NCI-H82 (cell line): Measurements from ENCODE around the gene PLGRKT.
"Not testable (repeated sequence)": the region's sequence is repeated elsewhere in the genome, so short reads cannot be mapped to it uniquely, and the experiment has no call there.

Source experiments
- DNase-seq: peaks from one replicate; lab custom pipeline; 2025; lab: John Stamatoyannopoulos, UW

PLGRKT gene, protein sequence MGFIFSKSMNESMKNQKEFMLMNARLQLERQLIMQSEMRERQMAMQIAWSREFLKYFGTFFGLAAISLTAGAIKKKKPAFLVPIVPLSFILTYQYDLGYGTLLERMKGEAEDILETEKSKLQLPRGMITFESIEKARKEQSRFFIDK

DNA sequence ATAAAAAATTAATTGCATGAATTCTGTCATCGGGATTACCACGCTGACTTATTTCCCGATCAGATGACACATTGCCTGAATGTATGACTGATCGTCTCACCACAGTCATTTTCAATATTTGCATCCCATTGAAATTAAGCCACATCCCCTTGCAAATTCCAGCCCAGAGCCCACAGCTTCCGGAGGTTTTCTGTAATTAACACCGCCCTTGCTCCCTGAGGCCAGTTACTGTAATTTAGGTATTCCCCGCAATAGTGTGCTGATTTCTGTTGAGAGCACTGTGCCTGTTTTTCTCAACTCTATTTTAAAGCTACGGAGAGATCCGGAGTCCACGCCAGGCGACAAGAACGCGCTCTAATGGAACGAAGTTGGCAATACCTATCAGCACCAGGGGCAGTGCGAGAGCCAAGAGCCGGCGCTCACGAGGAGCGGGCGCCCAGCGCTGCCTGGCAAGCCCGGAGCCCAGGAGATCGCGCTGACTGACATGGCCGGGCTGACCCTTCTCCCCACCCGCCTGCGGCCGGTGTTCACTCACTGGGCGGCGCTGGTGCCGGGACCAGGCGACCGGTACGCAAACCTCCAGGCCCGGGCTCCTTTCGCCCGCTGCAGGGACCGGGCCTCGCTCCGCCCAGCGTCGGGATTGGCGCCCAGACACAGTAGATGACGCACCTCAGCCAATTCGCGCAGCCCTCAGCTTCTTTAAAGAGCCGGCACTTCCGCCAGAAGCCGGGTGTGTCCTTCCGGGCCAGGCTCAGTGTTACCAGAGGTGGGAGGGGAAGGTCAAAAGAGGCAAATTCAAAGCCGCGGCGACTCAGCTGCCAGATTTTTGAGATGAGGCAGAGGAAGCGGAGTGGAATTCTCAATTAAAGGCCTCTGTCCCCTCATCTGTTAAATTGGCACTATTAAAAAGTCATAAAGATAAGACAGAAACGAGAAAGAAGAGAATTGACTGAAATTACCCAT is at the start of gene PLGRKT:
TSS of gene PLGRKT (minus strand) at position 672 of the 963 bp plus-strand sequence. CDS start 5,948 bp downstream, outside the sequence.
- DNase-seq, result peak; percentile 95

DNA sequence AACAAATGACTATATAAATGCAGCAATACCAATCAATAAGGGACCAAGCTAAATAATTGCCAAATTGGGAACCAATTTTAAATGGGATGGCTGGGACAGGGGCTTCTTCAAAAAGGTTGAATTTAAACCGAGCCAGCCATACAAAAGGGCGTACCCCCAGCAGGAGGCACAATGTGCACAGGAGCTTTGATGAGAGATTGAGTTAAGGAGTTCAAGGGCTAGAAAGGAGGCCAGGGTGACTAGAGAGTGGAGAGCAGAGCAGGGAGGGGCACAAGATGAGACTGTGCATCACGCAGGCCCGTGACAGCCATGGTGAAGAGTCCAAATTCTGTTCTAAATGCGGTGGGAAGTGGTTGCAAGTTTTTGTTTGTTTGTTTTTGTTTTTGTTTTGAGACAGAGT is 49.3 kb upstream of the PLGRKT start:
- DNase-seq, result no peak

DNA sequence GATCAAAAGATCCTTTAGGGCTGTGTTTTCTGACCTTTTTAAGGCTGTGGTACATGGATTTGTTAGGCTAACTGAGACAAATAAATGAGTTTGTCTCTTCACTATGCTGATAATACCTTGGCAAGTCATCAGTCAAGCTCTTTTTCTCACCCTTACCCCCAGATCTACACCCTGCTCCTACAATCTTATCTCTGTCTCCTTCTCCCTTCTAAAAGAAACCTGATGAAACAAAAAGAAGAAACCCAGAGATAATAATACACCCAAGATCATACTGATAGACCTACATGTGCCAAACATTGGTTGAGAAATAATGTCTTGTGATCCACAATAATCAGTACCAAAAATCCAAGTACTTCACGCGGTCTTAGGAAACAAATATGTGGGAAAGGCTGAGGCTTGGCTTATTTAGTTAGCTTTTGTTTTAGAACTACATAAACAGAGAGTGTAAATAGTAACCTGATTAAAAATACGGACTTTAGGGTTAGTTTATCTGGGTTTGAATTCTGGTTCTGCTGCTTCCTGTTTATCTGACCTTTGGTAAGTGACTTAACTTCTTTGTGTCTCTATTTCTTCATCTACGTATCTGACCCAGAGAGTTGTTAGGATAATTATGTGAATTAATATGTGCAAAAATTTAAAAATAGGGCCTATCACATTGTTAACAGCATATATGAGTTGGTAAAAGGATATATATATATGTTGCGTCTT is 47.8 kb upstream of the PLGRKT start:
- DNase-seq, result no peak

DNA sequence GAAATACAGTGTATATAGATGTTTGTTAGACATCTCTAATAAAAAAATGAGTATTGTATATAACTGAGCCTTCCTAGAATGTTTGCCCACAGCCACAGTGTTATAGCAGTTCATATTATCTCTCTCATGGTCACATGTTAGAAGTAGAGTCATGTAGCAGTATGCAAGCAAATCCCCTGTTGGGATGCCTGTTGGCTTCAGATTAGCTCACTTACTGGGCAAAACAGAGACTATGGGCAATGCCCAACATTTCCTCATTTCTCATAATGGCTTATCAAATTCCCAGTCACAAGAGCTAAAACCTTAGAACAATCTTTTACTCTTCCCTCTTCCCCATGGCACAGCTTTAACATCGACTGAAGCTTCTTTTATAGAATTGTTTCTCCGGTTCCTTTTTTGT is 45.6 kb upstream of the PLGRKT start:
- no peak for DNase-seq

DNA sequence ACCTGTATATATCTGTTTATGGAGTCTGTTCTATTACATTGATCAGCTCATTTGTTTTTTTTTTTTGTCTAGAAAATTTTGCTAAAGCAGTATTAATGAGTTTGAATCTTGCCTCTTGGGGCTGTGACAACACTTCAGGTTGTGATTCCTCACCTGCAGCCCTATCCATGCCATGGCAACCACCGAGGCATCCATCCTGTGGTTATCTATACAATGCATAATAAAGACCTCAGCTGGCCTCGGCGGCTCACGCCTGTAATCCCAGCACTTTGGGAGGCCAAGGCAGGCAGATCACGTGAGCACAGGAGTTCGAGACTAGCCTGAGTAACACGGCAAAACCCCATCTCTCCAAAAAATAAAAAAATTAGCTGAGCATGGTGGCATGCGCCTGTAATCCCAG is 44.5 kb upstream of the PLGRKT start:
- no peak for DNase-seq

DNA sequence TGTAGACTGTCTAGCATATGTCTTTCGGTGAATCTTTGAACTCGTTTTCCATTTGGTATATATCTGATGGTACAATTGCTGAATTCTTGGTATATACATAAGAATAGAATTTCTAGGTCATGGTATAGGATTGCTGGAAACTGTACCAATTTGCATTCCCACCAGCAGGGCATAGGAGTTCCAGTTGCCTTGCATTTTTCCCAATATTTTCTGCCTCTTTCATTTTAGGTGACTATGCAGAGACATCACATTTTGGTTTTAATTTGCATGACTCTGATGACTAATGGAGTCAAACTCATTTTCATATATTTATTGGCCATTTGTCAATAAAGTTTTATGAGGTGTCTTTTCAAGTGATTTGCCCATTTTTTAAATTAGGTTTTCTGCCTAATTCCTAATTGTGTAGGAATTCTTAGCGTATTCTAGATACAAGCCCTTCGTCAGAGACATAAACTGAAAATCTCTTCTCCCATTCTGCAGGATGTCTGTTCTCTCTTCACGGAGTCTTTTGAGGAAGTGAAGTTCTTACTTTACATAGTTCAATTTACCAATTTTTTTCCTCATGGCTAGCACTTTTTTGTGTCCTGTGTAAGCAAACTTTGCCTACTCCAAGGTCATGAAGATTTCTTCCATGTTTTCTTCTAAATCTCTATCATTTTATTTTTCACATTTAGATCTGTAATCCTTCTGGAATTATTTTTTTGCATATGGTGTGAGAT is 43.8 kb upstream of the PLGRKT start:
- DNase-seq, result no peak

DNA sequence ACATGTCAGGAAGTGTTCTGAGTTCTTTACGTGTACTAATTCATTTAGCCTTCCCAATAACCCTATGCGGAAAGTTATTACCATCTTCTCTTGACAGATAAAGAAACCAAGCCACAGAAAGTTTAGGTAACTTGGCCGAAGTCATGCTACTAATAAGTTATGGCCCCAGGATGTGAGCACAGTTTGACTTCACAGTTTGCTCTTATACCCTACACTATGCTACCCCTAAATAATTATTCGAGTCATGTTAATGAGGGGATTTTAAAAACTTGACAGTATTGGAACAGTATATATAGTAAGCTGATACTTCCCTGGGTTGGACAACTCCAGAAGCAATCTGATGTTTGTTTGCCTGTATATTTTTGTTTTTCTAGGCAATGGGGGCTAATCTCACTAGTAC is 43.2 kb upstream of the PLGRKT start:
- DNase-seq, result no peak

DNA sequence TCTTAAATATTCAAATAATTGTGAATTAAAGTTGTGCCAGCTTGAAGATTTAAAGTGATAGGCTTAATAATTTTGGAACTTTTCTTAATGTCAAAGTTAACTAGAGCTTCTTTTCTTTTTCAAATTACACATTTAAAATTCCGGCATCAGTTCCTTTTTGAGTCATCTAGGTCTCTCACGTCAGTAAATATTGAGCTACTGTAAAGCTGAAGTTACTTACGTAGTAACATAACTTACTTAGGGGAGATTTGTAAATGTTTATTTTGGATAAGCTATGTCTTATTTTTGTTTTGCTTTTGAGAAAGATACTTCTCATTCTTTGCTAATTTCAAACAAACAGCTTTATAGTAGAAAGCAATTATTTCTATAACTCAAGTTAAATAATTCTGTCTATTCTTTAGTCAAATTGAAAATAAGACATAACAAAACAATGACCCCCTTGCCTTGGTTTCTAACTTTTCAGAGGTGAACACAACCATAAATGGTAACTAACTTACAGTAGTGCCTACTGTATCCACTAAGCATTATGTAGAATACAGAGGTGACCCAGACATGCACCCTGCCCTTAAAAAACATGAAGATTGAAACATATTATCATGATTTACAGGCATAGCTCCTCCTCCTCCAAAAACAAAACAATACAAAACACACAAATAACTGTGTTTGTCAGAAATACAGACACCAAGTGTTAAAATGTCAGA is 42.4 kb upstream of the PLGRKT start:
- no peak for DNase-seq

DNA sequence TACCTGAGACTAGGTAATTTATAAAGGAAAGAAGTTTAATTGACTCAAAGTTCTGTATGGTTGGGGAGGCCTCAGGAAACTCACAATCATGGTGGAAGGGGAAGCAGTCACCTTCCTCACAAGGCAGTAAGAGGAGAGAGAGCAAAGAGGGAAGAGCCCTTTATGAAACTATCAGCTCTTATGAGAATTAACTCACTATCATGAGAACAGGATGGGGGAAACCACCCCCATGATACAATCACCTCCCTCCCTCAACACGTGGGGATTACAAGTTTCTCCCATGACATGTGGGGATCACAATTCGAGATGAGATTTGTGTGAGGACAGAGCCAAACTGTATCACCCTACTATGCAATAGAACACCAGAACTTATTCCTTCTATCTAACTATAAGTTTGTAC is 40.5 kb upstream of the PLGRKT start:
- DNase-seq, result no peak

DNA sequence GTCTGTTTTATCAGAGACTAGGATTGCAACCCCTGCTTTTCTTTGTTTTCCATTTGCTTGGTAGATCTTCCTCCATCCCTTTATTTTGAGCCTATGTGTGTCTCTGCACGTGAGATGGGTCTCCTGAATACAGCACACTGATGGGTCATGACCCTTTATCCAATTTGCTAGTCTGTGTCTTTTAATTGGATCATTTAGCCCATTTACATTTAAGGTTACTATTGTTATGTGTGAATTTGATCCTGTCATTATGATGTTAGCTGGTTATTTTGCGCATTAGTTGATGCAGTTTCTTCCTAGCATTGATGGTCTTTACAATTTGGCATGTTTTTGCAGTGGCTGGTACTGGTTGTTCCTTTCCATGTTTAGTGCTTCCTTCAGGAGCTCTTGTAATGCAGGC is 37.9 kb upstream of the PLGRKT start:
- DNase-seq, result peak; percentile 1

DNA sequence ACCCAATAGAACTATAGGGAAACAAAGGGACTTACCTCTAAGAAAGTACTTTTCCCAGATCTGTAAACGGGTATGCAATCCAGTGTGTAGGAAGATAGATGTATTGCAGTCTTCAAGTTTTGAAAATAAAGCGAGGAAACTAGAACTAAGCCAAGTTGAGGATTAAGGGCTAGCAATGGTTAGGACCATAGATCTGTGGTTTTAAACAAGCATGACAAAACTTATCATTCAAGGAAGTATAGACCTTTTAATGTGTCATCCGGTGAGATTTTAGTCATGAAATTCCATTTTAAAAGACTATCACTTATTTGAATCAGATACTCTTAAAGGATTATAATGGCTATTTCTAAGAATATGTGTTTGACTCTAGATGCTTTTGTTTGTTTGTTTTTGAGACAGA is 33.1 kb upstream of the PLGRKT start:
- no peak for DNase-seq

DNA sequence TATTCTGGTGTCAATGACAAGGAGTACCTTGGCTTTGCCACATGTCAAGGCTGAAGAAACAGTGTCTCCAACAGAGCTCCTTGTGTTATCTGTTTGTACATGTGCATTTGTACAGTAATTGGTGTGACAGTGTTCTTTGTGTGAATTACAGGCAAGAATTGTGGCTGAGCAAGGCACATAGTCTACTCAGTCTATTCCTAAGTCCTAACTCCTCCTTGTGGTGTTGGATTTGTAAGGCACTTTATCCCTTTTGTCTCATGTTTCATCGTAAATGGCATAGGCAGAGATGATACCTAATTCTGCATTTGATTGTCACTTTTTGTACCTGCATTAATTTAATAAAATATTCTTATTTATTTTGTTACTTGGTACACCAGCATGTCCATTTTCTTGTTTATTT is 32.4 kb upstream of the PLGRKT start:
- no peak for DNase-seq

DNA sequence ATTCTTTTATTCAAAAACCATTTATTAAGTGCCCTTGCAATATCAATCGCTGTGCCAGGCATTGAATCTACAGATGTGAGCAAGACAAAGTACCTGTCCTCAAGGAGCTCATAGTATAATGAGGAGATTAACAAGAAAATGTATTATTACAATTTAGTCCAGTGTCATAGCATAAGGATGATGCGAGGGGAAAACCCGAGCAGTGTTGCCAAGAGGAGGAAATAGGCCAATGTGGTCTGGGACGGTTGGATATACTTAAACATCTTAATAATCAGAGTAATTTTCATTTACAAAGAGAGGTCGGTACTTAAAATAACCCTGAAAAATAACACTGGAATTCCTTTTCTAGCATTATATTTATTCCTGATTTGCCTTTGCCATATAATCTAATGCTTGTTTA is 31.1 kb upstream of the PLGRKT start:
- no peak for DNase-seq

DNA sequence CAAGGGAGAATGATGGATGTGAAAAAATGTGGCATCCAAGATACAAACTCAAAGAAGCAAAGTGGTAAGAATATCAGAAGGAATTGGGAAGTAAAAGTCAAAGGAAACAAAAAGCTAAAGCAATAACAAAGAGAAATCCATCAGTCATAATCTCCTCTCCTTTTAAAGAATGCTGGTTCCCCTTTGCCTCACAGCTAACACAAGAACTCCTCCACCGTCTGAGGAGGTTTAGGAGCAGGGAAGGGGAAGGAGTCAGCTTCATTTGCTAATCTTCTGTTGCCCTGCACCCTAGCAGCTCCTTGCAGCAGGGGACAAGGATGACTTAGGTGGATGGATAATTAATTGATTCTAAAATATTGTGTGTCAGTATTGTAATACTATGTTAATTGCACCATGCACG is 29.0 kb upstream of the PLGRKT start:
- DNase-seq, result no peak

DNA sequence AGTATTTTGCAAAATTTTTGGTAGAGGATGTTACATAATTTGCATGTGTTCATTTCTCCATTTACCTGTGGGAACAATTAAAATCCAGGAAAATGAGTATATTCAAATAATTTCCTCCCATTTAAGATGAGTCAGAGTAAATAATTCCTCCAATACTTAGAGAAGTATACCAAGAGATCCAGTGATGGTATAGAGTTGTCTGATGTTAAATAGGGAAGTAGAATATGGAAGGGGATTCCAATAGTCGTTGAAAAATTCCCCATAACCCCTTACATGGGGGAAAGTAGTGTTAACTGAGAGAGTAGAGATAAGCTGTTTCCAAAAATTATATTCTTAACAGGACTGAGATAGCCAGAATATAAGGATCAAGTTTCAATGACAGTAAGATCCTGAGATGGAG is 28.3 kb upstream of the PLGRKT start:
- DNase-seq, result no peak

DNA sequence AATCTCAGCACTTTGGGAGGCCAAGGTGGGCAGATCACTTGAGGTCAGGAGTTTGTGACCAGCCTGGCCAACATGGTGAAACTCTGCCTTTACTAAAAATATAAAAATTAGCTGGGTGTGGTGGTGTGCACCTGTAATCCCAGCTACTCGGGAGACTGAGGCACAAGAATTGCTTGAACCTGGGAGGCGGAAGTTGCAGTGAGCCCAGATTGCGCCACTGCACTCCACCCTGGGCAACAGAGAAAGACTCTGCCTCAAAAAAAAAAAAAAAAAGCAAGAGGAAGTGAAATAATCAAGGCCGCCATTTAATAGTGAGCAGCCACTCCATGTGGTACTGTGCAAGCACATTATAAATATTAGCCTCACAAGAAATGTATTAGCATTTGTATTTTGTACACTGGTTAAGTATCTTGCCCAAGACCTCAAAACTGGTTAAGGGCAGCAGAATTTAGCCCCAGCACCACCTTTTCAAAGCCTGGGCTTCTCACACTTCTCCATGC is 27.2 kb upstream of the PLGRKT start:
- not testable (repeated sequence) for DNase-seq

DNA sequence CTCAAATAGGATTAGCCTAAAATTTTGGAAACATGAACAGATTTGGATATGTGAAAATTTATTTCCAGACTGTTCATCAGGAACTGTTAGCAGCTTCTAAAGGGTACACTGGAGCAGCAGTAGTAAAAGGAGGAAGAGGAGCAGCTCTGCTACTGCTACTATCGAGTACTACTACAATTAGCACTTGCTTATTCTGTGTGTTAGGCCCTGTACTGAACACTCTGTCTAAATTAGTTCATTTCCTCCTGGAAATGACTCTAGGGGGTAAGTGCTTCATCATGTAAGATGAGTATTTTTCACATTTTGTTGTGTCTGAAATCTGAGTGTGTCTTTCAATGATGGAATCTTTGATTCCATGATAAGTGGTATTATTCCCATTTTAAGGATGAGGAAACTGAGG is 22.4 kb upstream of the PLGRKT start:
- DNase-seq, result no peak

DNA sequence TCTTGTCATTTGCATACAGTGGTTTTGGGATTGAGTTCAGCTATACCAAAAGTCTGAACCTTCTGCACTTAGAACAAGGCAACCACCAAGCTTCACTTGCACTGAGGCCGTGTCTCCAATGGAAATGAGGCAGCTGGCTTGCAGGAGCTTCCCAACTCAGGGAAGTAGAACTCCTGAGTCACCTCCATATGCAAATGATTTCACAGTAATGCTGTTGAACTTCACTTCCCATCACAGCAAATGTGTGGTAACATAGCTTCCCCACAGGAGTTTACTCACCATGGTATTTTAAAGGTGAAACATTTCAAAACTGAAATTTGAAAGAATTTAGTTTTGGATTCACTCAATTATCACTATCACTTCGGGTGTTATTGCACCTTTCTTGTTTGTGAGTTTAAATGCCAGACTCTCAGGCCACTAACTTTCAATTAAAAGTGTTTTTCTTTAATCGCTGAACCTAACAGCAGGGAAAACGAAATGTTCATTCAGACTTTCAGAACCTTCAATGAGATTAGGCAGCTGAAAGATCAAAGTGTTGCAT is 21.6 kb upstream of the PLGRKT start:
- no peak for DNase-seq

DNA sequence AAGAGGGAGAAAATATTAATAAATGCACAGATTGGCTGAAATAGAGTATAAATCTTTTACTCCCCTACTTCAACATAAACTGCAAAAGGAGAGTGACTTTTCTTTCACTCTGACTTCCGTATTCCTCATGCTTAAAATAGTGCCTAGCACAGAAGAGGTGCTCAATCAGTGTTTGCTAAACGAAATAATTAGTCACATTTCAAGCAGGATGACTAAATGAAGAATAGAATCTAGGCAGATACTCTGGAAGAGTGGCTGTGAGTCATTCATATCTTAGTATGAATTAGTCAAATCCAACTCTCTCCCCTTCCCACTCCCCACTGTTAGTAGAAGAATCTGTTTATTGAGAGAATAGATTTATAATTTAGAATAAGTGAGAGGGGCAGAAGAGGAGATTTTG is 17.5 kb upstream of the PLGRKT start:
- no peak for DNase-seq

DNA sequence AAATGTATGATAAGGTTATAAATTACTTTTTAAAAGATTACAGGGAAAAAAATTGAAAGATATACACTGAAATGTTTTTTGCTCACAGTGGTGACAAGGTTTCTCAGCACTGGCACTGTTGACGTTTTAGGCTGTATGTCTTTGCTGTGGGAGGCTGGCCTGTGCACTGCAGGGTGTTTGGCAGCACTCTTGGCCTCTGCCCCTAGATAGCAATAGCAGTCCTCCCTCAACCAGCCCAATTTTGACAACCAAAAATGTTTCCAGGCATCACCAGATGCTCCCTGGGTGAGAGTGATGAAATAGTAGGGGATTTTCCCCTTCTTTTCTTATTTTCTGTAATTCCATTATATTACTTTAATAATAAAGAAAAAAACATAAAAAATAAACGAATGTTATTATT is 15.9 kb upstream of the PLGRKT start:
- DNase-seq, result no peak

DNA sequence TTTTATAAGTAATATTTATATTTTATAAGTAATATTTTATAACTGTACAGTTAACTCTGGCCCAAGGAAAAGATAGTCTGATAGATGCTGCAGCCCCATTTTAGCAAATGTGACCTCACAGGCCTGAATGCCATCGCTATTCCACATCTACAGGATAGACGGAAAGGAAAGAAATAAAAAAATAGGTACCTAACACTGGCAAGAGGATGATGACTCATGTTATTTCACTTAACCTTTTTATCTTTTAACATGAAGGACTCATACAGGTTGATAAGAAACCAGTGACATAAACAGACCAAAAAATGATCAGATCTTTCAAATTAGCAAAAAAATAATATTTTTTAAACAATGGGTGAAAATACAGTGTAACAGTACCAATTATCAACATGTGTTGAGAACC is 15.3 kb upstream of the PLGRKT start:
- no peak for DNase-seq
